GM21367 (cell line): ENCODE data around the gene ARPP19.
"Not testable (repeated sequence)": the region's sequence is repeated elsewhere in the genome, so short reads cannot be mapped to it uniquely, and the experiment has no call there.

ENCODE experiments used
- ATAC-seq: cut with Tn5 transposase; IDR thresholded peaks from one replicate; pipeline ENCODE4 v1.9.1; 2021; ENCODE audit not compliant: unreplicated experiment

Gene ARPP19, protein sequence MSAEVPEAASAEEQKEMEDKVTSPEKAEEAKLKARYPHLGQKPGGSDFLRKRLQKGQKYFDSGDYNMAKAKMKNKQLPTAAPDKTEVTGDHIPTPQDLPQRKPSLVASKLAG

DNA sequence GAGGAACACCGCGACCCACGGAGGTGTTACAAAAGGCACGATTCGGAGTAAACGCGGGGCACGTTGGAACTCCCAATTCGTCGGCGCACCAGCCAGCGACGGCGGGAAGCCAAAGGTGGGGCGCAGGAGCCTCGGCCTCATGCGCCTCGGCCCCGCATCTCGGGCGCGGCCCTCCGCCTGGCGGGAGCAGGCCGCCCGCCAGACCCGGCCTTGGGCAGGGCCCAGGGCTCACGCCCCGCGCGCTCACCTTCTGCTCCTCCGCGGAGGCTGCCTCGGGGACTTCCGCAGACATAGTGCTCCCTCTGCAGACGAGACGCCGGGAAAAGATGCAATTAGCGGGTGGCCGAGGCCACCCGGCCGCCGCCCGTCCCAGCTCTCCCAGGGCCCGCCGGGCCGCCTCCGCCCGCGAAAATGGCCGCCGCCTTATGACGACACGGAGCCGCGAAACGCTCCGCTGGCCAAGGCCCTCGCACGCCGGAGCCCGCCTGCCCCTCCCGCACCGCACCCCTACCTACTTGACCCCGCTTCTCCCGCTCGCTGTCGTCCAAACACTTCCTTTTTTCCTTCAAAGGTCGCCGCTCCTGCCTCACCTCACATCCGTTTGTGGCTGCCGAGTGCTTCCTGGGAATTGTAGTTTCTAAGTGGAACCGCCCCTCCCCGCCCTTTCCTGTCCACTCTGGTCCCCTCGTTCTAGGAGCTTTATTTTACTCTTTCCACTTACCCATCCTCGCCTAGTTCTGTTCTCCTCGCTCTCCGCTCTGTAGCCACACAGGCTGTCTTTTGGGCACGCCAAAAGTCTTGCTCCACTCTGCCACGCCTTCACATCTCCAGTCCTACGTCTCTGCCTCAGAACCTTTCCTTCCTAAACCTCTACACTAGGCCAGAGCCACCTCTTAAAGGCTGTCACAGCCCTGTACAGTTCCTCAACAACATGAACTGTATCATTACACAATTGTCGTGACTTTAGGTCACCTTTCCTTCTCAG lies at the start of gene ARPP19:
Gene ARPP19, minus strand, starts transcription at position 430 of the 985 bp plus-strand sequence. Its CDS starts 138 bp downstream, at position 292.
- peak; percentile 54 for ATAC-seq

DNA sequence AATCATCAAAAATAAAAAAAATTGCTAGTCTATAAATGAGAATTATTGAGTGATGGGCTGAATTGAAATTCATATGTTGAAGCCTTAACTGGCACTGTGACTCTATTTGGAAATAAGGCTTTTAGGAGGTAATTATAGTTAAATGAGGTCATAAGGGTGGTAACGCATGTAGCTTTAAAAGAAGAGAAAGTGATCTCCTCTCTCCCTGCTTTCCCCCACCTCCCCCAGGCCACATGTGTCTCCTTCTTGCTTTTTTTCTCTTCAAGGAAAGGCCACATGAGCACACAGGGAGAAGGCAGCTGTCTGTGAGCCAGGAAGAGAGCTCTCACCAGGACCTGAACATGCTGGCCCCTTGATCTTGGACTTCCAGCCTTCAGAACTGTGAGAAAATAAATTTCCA lies 48.2 kb upstream of the ARPP19 start:
- no peak for ATAC-seq

DNA sequence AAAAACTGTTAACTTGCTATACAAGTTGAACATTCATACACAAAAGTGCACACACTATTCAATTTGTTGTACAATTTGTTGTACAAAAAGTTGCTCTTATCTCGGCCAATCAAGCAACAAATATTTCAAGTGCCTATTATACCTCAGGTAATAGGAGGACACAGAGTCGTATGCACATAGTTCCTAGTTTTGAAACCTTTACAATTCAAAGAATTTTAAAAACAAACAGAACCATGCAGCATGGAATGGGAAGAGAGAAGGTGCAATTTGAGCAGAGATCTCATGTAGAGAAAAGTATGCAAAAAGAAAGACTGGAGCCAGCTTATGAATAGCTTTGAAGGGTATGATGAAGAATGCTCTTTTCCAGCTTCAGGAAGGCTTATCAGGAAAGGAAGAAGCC lies 46.5 kb upstream of the ARPP19 start:
- ATAC-seq: no peak

DNA sequence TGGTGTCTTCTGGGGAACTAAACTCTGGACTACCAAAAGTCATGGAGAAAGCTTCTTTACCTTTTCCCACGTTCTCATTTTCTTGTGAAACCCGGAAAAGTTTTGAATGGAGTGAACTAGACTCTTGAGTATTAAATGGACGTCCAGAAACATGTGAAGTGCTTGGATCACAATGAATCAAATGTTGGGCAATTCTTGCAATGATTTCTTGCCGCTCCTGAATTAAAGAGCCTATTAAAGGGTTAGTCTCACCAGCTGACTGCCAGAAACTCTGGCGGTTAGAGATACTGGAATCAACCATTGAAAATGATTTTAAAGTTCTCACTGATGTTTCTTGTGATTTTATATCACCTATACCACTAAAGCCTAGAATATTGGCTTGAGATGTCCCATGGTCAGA lies 40.8 kb upstream of the ARPP19 start:
- ATAC-seq: no peak

DNA sequence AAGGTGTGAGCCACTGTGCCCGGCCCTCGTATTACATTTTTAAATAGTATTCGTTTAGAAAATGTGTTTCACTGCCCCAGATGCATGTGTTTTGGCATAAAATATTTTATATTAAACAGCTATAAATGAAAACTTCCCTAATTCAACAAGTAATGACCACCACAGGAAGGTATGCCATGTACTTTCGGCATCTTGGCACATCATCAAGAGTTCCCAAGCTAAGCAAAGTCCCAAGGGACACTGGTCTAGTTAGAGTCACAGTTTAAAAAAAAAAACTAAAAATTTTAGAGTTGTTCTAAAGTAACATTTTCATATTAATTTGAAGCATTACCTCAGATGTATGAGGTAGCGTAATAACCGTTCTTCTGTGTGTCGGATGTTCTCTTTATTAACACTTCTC lies 15.6 kb upstream of the ARPP19 start:
- no peak for ATAC-seq

DNA sequence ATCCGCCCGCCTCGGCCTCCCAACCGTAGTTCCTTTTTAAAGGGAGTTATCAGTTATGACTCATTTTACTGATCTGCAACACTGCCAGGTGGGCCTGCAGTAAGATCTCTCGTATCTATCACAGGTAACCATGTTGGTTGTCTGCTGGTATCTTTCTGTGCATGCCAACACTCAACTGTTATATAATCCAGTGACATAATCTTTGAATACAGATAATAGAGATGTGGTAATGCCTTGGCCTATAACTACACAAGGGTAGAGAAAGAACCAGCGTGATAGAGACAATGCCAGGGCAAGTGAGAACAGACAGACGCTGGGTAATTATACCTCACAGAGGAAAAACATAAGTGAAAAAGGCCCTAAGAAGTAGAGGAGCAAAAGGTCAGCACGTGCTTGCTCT lies 11.0 kb upstream of the ARPP19 start:
- ATAC-seq: no peak

DNA sequence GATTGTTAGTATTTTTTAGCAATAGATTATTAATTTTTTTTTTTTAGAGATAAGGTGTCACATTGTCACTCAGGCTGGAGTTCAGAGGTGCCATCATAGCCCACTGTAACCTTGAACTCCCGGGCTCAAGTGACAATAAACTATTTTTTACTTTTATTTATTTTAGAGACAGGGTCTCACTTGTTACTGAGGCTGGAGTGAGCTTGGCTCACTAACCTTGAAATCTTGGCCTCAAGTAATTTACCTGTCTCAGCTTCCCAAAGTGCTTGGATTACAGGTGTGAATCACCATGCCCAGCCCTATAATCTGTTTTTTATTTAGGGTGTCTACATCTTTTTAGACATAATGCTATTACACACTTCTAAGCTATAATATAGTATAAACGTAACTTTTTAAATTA lies 7.9 kb upstream of the ARPP19 start:
- ATAC-seq: no peak

DNA sequence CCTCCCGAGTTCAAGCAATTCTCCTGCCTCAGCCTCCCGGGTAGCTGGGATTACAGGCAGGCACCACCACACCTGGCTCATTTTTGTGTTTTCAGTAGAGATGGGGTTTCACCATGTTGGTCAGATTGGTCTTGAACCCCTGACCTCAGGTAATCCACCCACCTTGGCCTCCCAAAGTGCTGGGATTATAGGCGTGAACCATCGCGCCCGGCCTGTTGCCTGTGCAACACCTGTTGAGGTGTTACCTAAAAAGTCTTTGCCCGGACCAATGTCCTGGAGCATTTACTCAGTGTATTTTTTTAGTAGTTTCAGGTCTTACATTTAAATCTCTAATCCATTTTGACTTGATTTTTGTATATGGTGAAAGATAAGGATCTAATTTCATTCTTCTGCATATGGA lies 6.7 kb upstream of the ARPP19 start:
- ATAC-seq: not testable (repeated sequence)

DNA sequence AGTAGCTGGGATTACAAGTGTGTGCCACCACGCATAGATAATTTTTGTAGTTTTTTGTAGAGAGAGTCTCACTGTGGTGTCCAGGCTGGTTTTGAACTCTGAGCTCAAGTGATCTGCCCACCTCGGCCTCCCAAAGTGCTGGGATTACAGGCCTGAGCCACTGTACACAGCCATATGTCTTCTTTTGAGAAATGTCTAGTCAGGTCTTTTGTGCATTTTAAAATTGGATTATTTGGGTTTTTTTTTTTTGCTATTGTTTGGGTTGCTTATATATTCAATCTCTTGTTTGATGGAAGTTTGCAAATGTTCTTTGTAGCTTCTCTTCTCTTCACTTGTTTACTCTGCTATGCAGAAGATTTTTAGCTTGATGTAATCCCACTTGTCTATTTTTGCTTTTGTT lies 6.2 kb upstream of the ARPP19 start:
- no peak for ATAC-seq

DNA sequence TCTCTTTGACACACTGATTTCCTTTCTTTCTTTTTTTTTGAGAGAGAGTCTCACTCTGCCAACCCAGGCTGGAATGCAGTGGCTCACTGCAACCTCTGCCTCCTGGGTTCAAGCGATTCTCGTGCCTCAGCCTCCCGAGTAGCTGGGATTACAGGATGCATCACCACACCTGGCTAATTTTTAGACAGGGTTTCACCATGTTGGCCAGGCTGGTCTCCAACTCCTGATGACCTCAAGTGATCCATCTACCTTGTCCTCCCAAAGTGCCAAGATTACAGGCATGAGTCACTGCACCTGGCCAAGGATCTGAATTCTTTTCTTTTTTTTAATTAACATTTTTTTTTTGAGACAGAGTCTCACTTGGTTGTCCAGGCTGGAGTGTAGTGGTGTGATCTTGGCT lies 5.8 kb upstream of the ARPP19 start:
- ATAC-seq: not testable (repeated sequence)

DNA sequence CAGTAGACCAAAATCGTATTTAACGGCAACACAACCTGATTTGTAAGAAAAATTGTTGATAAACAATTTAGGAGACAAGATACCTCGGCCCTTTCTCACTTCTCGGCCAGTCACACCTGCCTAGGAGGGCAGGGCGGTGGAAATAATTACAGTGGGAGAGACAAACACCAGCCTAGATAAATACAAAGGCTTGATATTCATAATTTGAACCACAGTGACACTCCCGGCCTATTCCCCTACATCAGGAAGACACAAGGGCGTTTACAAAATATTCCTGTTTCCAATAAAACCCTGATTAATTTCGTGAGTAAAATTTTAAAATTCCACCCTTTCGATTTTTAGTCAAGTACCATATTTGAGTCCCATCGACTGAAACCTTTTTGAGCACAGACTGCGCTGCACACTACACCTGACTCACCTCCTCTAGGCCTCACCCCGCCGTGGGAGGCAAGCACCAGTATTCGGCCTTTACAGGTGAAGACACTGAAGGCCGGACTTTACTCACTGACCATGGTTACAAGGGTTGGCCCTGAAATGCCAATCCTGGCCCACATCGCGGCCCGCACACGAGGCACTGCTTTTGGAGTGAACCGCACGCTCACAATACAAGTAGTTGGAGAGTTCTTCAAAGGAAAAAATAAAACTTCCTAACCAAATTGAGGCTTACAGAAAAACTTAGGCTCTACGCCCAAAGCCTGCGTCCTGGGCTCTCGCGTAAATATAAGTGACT lies 794 bp downstream of the ARPP19 start:
- no peak for ATAC-seq

DNA sequence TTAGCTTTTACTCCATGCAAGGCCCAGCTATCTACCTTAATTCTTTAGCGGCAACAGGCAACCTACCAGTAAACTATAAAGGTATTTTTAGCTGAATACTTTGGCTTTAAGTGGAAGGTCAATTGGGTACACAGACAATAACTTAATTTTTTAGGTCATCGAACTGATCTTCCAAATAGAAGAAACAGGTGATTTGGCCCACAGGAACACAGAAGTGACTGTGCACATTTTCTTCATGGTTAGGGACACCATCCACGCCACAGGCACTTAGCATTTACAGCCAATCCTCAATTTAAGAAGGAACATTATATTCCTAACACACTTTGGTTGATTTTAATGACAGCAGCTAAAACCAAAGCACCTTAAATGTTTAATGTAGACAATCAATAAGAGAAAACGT lies 1.9 kb downstream of the ARPP19 start:
- no peak for ATAC-seq

DNA sequence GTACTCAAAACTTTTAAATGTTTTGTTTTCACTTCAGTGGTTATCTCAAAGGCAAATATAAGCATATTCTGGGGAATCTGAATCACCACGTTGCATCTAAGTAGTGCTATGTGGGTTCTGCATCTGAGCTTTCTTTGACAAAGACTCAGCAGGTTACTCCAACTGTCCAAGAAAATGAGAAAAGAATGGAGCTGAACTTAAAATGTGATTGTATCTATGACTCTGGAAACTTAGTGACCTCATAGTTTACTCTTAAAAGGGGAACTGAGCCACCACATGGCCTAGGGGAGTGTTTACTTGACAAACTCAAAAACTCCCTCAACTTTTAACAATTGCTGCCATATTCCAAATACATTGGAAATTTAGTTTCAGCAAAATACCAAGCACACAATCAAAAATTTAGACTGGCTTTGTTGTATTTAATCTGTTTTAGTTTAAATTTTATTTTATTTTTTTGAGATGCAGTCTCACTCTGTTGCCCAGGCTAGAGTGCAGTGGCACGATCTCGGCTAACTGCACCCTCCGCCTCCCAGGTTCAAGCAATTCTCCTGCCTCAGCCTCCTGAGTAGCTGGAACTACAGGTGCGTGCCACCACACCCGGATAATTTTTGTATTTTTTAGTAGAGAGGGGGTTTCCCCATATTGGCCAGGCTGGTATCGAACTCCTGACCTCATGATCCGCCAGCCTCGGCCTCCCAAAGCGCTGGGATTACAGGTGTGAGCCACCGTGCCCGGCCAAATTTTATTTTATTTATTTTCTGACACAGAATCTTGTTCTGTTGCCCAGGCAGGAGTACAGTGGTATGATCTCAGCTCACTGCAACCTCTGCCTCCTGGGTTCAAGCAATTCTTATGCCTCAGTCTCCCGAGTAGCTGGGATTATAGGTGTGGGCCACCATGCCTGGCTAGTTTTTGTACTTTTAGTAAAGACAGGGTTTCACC lies 3.1 kb downstream of the ARPP19 start:
- peak; percentile 37 for ATAC-seq

DNA sequence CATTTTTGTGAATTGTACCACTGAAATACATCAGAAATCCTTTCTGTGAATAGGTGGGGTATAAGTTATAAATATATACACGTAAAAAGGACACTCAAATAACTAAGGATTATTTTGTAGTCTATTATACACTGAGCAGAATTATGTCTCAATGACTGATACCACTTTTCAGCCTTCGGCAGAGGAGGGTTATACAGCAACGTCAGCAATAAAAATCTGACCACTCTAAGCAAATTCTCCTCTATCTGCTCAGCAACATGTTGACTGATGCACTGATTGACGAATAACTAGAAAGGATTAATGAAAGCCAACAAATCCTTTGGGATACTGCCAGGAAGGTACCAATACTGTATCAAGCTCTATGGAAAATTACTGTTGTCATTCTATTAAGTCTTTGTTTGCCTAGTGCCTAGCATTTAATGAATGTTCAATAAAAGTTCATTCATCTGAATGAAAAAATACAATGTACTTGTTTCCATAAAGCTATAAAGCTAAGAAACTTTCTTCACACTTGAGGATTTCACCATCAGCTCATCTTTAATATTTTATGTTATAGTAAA lies 5.2 kb downstream of the ARPP19 start:
- ATAC-seq: no peak

DNA sequence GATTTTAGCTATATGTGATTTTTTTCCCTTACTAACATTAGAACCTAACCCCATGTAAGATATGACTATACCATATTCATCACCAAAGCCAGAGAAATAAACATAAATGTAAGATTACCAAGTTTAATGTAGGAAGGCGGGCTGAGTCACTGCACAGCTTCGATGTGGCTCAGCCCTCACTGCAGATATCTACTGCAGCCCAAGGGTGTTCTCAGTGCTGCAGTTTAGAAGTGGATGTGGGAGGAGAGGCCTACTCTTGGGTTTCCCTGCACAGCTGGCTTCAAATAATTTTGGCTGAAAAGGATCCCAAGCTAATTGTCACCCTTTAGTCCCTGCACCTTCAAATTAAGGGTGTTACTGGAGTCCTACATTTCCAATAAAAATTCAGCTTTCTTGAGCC lies 9.3 kb downstream of the ARPP19 start:
- no peak for ATAC-seq

DNA sequence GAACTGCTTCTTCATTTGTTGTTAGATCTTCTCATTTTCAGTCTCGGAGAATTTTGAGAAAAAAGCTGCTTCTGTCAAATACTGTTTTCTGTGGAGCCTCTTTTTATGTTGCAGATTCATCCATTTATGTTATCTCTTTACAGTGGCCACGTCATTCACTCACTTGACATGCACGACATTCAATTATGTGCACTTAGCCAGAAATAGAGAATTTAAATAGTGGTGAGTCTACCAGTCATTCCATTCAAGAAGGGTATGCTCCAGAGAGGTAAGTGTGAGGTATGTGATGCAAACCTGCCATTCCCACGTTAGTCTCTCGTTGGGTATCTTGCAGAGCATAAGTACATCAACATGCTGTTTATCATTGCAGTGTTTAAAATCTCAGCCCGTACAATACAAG lies 9.8 kb downstream of the ARPP19 start:
- ATAC-seq: no peak

DNA sequence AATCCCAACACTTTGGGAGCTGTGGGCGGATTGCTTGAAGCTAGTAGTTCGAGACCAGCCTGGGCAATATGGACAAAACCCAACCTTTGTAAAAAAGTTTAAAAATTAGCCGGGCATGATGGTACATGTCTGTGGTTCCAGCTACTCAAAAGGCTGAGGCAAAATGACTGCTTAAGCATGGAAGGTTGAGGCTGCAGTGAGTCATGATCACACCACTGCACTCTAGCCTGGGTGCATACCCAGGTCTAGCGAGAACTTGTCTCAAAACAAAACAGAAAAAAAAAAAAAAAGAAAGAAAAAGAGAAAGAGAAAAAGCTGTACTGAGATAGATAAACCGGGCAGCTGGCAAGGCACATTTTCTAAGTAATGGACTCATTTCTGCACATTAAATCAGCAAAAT lies 10.6 kb downstream of the ARPP19 start:
- peak; percentile 77 for ATAC-seq

DNA sequence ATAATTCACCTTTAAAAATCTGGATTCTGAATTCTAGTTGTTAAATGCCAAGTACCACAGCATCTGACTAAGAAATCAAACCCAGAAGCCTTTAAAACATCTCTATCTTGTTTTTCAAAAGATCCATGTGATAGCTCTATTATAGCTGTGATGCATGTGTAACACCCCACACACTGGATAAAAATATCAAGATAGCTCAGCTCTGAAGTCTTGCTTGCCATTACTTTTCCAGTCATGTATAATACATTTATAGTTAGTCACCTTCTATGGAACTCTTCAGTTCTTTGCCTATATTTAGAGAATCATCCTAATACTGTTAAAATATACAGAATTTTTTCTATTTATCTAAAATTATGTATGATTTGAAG lies 11.6 kb downstream of the ARPP19 start:
- no peak for ATAC-seq

DNA sequence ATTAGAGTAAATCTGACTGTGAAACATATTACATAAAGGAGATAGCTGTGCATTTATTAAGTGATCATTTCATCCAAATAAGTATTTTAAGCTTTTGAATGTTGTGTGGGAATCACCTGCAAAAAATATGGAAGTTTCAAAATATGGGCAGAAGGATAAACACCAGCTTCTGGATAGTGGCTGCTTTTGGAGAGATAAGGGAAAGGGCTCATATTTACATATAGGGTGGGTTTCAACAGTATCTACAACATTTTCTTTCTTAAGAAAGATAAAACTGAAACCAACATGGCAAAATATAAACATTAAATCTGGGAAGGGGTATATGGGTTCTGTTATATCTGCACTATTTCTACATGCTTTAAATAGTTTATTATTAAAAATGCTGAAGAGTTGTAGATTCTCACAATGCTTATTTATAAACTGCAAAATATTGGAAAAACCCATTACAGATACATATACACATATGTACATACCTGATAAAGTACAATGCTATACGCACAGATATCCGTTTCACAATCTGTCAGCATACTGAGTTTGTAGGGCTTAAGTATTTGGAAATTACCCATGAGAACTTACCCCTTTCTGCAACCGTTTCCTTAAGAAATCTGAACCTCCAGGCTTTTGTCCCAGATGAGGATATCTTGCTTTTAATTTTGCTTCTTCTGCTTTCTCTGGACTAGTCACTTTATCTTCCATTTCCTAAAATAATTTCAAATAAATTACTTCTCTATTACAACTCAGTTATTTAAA lies 12.1 kb downstream of the ARPP19 start:
- no peak for ATAC-seq

DNA sequence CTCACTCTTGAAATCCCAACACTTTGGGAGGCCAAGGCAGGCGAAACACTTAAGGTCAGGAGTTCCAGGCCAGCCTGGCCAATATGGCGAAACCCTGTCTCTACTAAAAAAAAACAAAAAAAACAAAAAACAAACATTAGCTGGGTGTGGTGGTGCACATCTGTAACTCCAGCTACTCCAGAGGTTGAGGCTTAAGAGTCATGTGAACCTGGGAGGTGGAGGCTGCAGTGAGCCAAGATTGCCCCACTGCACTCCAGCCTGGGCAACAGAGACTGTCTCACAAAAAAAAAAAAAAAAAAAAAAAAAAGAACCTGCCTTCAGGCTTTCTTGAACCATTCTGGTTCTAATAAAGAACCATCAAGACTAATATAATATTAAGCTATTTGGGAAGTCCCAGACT lies 16.5 kb downstream of the ARPP19 start:
- ATAC-seq: no peak
